ENCODE measurements around the gene SLIT3. TPM values are rescaled to one million over a fixed set of nuclear protein-coding genes. Genes with fewer than 3 reads are reported as not detected.
"Not testable (repeated sequence)": the region's sequence is repeated elsewhere in the genome, so short reads cannot be mapped to it uniquely, and the experiment has no call there.

The SLIT3 gene
- total RNA-seq, 3 donors from 2014 or later (not counting 1 experiment from before 2014, with no cell fraction given) = 0.34 to 0.80 TPM; not detected in 1

DNA sequence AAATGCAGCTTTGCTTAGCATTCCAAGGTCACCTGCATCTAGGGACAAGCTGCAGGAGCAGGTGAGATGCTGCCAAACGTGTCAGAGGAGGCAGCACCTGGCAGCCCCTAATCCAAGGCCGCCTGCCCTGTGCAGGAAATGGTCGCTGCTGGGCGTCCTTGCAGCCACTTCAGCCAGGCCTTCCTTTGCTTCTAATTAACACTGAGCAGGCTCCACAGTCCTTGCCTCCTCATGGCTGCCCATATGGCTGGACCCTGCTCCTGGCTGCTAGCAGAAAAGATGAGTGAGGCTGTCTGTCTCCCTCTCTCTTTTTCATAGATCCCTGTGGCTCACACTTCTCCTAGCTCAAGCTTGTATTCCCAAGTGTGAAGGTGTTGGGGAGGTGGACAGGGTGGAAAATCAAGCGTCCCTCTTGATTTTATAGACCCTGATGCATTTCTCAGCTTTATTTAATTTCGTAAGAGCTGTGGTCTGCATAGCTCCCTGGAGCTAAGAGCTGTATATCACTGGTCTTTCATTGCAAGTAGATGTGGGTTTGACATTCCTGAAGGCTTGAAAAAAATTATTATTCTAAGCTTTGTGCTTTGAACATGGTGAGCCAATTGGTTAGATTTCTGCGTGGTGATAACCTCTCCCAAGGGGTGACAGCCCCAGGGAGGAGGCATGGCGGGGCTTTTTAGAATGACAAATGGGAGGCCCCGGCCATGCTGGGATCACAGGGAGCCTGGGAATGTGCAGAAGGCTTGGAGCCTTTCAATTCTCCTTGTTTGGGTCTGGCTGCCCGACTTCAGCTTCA lies 193.8 kb downstream of the SLIT3 start:
- Histone ChIP-seq H3K4me1 (ENCODE audit: control insufficient read depth, insufficient read depth, low read length) (no peaks in the 10 kb centered on the region), H3K27ac (ENCODE audit: low read length) (no peak overlapping the region), H3K27me3 (ENCODE audit: control insufficient read depth, insufficient read depth, low read length) (no peaks in the 10 kb centered on the region), H3K4me3 (ENCODE audit: low read length) (no peak overlapping the region), H3K9me3 (ENCODE audit: control insufficient read depth, insufficient read depth, low read length) (no peaks in the 10 kb centered on the region), H3K36me3 (ENCODE audit: control insufficient read depth, insufficient read depth, low read length) (no peaks in the 10 kb centered on the region)
- no peaks in the 10 kb centered on the region for H3K36me3 Mint-ChIP-seq
- peaks cover 0 to 2% of the 10 kb centered on the region in 2 donors for H3K27me3 Mint-ChIP-seq (ENCODE audit: low read depth in 2 of 2)
- intact Hi-C loops (cut with micrococcal nuclease) = no loop called here
- no peaks in the 10 kb centered on the region for H3K4me1 Mint-ChIP-seq
- no peak overlapping the region for H3K27ac Mint-ChIP-seq
- no peaks in the 10 kb centered on the region for H3K9me3 Mint-ChIP-seq
- no peak for DNase-seq
- WGBS (ENCODE audit: insufficient coverage) = 78% methylated on average over 10 of the region's 10 CpGs
- ATAC-seq = no peak
- TF ChIP-seq, protein P1, sequence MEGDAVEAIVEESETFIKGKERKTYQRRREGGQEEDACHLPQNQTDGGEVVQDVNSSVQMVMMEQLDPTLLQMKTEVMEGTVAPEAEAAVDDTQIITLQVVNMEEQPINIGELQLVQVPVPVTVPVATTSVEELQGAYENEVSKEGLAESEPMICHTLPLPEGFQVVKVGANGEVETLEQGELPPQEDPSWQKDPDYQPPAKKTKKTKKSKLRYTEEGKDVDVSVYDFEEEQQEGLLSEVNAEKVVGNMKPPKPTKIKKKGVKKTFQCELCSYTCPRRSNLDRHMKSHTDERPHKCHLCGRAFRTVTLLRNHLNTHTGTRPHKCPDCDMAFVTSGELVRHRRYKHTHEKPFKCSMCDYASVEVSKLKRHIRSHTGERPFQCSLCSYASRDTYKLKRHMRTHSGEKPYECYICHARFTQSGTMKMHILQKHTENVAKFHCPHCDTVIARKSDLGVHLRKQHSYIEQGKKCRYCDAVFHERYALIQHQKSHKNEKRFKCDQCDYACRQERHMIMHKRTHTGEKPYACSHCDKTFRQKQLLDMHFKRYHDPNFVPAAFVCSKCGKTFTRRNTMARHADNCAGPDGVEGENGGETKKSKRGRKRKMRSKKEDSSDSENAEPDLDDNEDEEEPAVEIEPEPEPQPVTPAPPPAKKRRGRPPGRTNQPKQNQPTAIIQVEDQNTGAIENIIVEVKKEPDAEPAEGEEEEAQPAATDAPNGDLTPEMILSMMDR (IDR thresholded peaks at IDR 0.05) = no peak
- no peak overlapping the region for H3K4me3 Mint-ChIP-seq

DNA sequence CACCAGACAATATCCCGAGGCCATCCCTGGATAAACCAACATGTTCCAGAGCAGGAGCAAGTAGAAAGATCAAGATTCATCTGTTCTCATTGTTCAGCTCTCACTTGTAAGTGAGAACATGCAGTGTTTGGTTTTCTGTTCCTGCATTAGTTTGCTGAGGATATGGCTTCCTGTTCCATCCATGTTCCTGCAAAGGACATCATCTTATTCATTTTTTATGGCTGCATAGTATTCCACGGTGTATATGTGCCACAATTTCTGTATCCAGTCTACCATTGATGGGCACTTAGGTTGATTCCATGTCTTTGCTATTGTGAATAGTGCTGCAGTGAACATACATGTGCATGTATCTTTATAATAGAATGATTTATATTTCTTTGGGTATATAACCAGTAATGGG lies 195.4 kb downstream of the SLIT3 start:
- H3K27ac Mint-ChIP-seq; H3K4me1 ChIP-seq (ENCODE audit: control insufficient read depth, insufficient read depth, low read length); H3K4me3 Mint-ChIP-seq; H3K36me3 ChIP-seq (ENCODE audit: control insufficient read depth, insufficient read depth, low read length); H3K27me3 Mint-ChIP-seq (ENCODE audit: low read depth in 2 of 2); H3K27ac ChIP-seq (ENCODE audit: low read length); H3K36me3 Mint-ChIP-seq; H3K27me3 ChIP-seq (ENCODE audit: control insufficient read depth, insufficient read depth, low read length); intact Hi-C loops (cut with micrococcal nuclease); H3K9me3 ChIP-seq (ENCODE audit: control insufficient read depth, insufficient read depth, low read length); H3K4me1 Mint-ChIP-seq; H3K9me3 Mint-ChIP-seq; ATAC-seq; H3K4me3 ChIP-seq (ENCODE audit: low read length); DNase-seq: not testable (repeated sequence)
- 80% methylated on average over 2 of the region's 2 CpGs for WGBS (ENCODE audit: insufficient coverage)

- intact Hi-C loops (cut with micrococcal nuclease) = no loop called here
- TF ChIP-seq, protein P1 (IDR thresholded peaks at IDR 0.05) = no peak
- H3K36me3 ChIP-seq (ENCODE audit: control insufficient read depth, insufficient read depth, low read length) = no peaks in the 10 kb centered on the region
- no peak overlapping the region for H3K4me3 ChIP-seq (ENCODE audit: low read length)
- Mint-ChIP-seq H3K27me3 (ENCODE audit: low read depth in 2 of 2) (peaks cover 0 to 2% of the 10 kb centered on the region in 2 donors), H3K36me3 (no peaks in the 10 kb centered on the region), H3K9me3 (no peaks in the 10 kb centered on the region), H3K27ac (no peak overlapping the region), H3K4me3 (no peak overlapping the region), H3K4me1 (no peaks in the 10 kb centered on the region)
- H3K27me3 ChIP-seq (ENCODE audit: control insufficient read depth, insufficient read depth, low read length) = no peaks in the 10 kb centered on the region
- ATAC-seq (no peak), DNase-seq (no peak)
- 75% methylated on average over 12 of the region's 15 CpGs for WGBS (ENCODE audit: insufficient coverage)
- no peaks in the 10 kb centered on the region for H3K4me1 ChIP-seq (ENCODE audit: control insufficient read depth, insufficient read depth, low read length)
- H3K27ac ChIP-seq (ENCODE audit: low read length) = no peak overlapping the region
- H3K9me3 ChIP-seq (ENCODE audit: control insufficient read depth, insufficient read depth, low read length) = no peaks in the 10 kb centered on the region
These were observed 195.9 kb downstream of the SLIT3 start for GRCh38 chr5:169104937-169105494.

DNA sequence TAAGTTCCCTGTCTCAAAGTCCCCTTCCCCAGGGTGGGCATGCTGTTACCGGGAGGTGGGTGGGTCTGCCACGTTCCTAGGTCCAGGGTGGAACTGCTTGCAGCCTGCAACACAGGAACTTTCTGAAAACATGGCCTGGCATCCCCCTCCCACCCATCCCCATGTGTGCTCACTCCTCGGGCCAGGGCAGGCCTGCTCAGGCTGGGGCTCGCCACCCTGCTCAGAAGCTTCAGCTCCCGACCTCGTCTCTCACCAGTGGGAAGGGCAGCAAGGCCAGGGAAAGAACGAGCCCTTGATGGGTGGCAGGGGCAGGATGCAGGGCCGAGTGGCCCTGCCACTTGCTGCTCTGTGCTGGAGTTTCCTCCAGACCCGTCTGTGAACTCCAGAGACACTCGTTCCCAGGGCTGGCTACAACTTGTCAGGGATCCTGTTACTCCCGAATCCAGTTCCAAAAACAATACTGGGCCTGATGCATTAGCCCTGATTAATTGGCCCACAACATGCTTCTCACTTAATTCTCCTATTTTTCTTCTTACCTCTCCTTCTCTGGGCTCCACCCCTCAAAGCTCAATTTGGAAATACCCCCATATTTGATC lies 197.3 kb downstream of the SLIT3 start:
- TF ChIP-seq, protein P1 (IDR thresholded peaks at IDR 0.05) = no peak
- Mint-ChIP-seq H3K36me3 (no peaks in the 10 kb centered on the region), H3K4me3 (no peak overlapping the region), H3K27me3 (ENCODE audit: low read depth in 2 of 2) (peaks cover 0 to 2% of the 10 kb centered on the region in 2 donors), H3K9me3 (no peaks in the 10 kb centered on the region), H3K27ac (no peak overlapping the region), H3K4me1 (no peaks in the 10 kb centered on the region)
- intact Hi-C loops (cut with micrococcal nuclease) = no loop called here
- H3K4me1 ChIP-seq (ENCODE audit: control insufficient read depth, insufficient read depth, low read length) = no peaks in the 10 kb centered on the region
- ATAC-seq = no peak
- no peaks in the 10 kb centered on the region for H3K36me3 ChIP-seq (ENCODE audit: control insufficient read depth, insufficient read depth, low read length)
- 77% methylated on average over 11 of the region's 11 CpGs for WGBS (ENCODE audit: insufficient coverage)
- no peaks in the 10 kb centered on the region for H3K9me3 ChIP-seq (ENCODE audit: control insufficient read depth, insufficient read depth, low read length)
- no peak for DNase-seq
- no peak overlapping the region for H3K4me3 ChIP-seq (ENCODE audit: low read length)
- no peaks in the 10 kb centered on the region for H3K27me3 ChIP-seq (ENCODE audit: control insufficient read depth, insufficient read depth, low read length)
- no peak overlapping the region for H3K27ac ChIP-seq (ENCODE audit: low read length)

Data from natural killer cell (primary cell).